Transverse colon (tissue), 3 donors: ENCODE results near the gene PLCXD3.

ENCODE experiments used
- CTCF ChIP-seq, 5 experiments: fragments of 200-600 bp in 3 of 5; fragments of 450-650 bp in 2 of 5; sonication (generic) in 3 of 5; IDR thresholded peaks; 1 replicate in 2 of 5; 2 replicates in 3 of 5; pipeline ENCODE4 v1.5.1; 2016 to 2017; ENCODE audit warnings: antibody characterized with exemption in 5 of 5, inconsistent platforms in 3 of 5, mild to moderate bottlenecking in 2 of 5, moderate library complexity in 1 of 5
- EP300 ChIP-seq: sonication (generic); formaldehyde crosslinking; IDR thresholded peaks from one replicate; pipeline ENCODE4 v1.6.1; 2017; ENCODE audit warnings: antibody characterized with exemption, low read depth
- POLR2A ChIP-seq: fragments of 450-650 bp; IDR thresholded peaks from one replicate; pipeline ENCODE4 v1.6.1; 2016; ENCODE audit warnings: antibody characterized with exemption, mild to moderate bottlenecking, moderate library complexity

GRCh38 chr5:41263335-41263734, 247.1 kb downstream of the PLCXD3 start:
- TF ChIP-seq EP300 (no peak), CTCF (IDR thresholded peaks at IDR 0.05) (no peak), POLR2A (no peak)
